GM21367 (cell line): ENCODE data around the gene ZNF862.

Experiments used
- ATAC-seq: cut with Tn5 transposase; IDR thresholded peaks from one replicate; pipeline ENCODE4 v1.9.1; 2021; ENCODE audit not compliant: unreplicated experiment

ZNF862 gene

GRCh38 chr7:149809215-149809614, 29.0 kb upstream of the ZNF862 start:
- no peak for ATAC-seq

GRCh38 chr7:149811221-149811620, 27.0 kb upstream of the ZNF862 start:
- no peak for ATAC-seq

GRCh38 chr7:149811831-149812490, 26.2 kb upstream of the ZNF862 start:
- ATAC-seq = no peak

- ATAC-seq = no peak
These were observed 24.7 kb upstream of the ZNF862 start for GRCh38 chr7:149813254-149814035.

GRCh38 chr7:149814494-149814893, 23.7 kb upstream of the ZNF862 start:
- no peak for ATAC-seq

- ATAC-seq = no peak
These were observed 23.1 kb upstream of the ZNF862 start for GRCh38 chr7:149815121-149815520.

GRCh38 chr7:149815661-149816266, 22.4 kb upstream of the ZNF862 start:
- ATAC-seq = no peak

GRCh38 chr7:149816267-149816751, 21.9 kb upstream of the ZNF862 start:
- ATAC-seq = no peak

GRCh38 chr7:149816794-149817193, 21.4 kb upstream of the ZNF862 start:
- no peak for ATAC-seq

GRCh38 chr7:149817301-149817771, 20.8 kb upstream of the ZNF862 start:
- ATAC-seq = no peak

- no peak for ATAC-seq
These were observed 20.2 kb upstream of the ZNF862 start for GRCh38 chr7:149817836-149818535.

- no peak for ATAC-seq
These were observed 19.7 kb upstream of the ZNF862 start for GRCh38 chr7:149818536-149818840.

GRCh38 chr7:149819141-149819960, 18.8 kb upstream of the ZNF862 start:
- ATAC-seq = no peak

GRCh38 chr7:149819961-149820340, 18.2 kb upstream of the ZNF862 start:
- ATAC-seq = no peak

GRCh38 chr7:149820622-149821190, 17.5 kb upstream of the ZNF862 start:
- no peak for ATAC-seq

- ATAC-seq = no peak
These were observed 16.7 kb upstream of the ZNF862 start for GRCh38 chr7:149821191-149822148.

GRCh38 chr7:149822353-149822943, 15.7 kb upstream of the ZNF862 start:
- no peak for ATAC-seq

- ATAC-seq = no peak
These were observed 15.0 kb upstream of the ZNF862 start for GRCh38 chr7:149823191-149823630.
